Astrocyte of the cerebellum (primary cell): ENCODE results near the gene TMEM95.
A peak's percentile ranks its signal among the peaks of the same experiment; 100 is the strongest.

Experiments used
- DNase-seq: peaks from one replicate; pipeline ENCODE4 v3.0.0-alpha.2; 2011; ENCODE audit warnings: low read depth
- H3K4me3 ChIP-seq: 2 replicates; pipeline ENCODE4 v1.5.1; 2011; ENCODE audit warnings: mild to moderate bottlenecking, low read depth, low read length, moderate library complexity
- in situ Hi-C: cut with HindIII; loops from 2 replicates; pipeline ENCODE4 v1.10.0; 2017; ENCODE audit warnings: low sequenced_read_pairs
- TF ChIP-seq, protein P1 (sequence below): IDR thresholded peaks from 2 replicates; pipeline ENCODE4 v1.5.1; 2012; ENCODE audit warnings: low read length, low read depth, moderate library complexity, mild to moderate bottlenecking; ENCODE audit errors: missing control alignments

The TMEM95 gene

DNA sequence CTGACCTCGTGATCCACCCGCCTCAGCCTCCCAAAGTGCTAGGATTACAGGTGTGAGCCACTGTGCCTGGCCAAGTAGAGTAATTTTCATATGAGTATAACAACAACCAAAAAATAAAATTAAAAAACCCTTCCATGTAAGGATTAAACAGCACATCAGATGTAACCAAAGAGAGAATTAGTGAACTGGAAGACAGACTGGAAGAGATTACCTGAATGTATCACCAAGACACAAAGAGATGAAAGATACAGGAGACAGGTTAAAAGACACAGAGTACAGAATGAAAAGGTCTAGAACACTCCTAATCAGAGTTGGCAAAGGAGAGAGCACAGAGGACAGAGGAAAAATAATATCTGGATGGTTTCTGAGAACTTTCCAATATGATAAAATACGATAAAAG, 24.2 kb downstream of the TMEM95 start:
- H3K4me3 ChIP-seq, result no peak overlapping the region
- no peak for DNase-seq
- TF ChIP-seq, protein P1, sequence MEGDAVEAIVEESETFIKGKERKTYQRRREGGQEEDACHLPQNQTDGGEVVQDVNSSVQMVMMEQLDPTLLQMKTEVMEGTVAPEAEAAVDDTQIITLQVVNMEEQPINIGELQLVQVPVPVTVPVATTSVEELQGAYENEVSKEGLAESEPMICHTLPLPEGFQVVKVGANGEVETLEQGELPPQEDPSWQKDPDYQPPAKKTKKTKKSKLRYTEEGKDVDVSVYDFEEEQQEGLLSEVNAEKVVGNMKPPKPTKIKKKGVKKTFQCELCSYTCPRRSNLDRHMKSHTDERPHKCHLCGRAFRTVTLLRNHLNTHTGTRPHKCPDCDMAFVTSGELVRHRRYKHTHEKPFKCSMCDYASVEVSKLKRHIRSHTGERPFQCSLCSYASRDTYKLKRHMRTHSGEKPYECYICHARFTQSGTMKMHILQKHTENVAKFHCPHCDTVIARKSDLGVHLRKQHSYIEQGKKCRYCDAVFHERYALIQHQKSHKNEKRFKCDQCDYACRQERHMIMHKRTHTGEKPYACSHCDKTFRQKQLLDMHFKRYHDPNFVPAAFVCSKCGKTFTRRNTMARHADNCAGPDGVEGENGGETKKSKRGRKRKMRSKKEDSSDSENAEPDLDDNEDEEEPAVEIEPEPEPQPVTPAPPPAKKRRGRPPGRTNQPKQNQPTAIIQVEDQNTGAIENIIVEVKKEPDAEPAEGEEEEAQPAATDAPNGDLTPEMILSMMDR, result no peak
- in situ Hi-C loops, result no loop called here

DNA sequence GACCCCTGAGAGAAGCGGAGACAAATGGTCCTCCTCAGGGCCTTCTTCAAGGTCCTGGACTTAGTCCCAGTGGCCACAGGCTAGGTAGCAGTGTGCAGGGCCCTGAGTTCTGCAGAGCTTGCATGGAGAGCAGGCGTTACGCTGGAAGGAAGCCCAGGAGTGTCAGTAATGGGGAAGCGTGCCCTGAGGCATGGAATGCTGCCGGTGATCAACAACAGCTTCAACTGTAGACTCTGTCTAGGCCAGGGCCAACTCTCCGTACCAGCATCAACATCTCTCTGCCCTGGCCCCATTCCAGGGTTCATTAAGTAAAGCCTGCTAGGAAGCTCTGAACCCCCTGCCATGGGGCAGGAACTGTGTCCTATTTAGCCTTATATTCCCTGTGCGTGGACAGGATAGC, 25.4 kb downstream of the TMEM95 start:
- TF ChIP-seq, protein P1, result no peak
- in situ Hi-C loops, result no loop called here
- H3K4me3 ChIP-seq, result no peak overlapping the region
- DNase-seq, result no peak

DNA sequence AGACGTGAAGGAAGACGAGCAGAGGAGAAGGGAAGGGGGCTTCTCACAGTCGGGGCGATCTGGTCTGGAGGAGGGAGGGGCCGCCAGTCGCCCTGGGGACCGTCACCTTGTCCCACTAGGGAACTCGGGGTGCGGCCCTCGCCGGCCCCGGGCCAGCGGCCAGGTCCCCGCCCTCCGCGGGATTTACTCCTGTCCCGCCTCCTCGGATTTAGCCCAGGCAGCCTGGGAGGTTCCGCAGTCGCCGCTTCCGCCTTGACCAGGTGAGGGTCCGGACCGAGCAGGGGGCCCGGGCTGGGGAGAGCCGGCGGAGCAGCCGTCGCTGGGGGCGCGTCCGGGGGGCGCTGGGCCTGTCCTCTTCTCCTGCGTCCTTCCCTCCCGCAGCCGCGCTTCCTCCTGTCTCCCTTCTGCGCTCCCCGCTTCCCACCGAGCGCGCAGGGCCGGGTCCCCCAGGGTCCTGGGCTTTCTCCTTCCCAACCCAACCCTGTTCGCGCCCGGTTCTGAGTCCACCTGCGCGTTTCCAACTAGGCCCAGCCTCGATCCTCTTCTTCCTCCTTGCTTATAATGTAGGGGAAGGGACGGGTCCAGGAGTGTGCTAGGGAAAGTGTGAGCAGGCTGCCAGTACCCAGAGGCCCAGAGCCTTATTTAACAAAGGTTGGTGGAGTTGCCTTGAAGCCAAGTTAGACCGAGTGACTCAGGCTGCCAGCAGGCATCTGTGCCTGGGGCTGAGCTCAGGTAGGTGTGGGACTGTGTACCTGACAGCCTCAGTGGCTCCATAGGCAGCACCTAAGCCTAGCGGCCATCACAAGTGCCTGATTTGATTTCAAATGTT, 26.1 kb downstream of the TMEM95 start, which contains the start of gene TNK1:
Gene TNK1, plus strand, starts transcription at position 235 of the 829 bp plus-strand sequence. CDS start 1,838 bp downstream, outside the sequence.
- TF ChIP-seq, protein P1, result no peak
- DNase-seq, result no peak
- H3K4me3 ChIP-seq, result peak within 1 kb of the TSS; percentile 28
- in situ Hi-C loops, result no loop called here

DNA sequence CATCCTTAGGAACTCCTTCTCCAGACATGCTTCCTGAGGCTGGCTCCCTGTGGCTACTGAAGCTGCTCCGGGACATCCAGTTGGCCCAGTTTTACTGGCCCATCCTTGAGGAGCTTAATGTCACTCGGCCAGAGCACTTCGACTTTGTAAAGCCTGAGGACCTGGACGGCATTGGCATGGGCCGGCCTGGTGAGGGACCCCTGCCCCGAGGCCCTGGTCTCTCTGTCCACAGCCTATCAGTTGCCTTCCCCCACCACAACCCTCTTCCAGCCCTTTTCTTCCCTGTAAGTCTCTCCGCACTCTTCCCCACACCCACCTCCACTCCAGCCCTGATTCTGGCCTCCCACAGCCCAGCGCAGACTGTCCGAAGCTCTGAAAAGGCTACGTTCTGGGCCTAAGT, 27.9 kb downstream of the TMEM95 start:
- in situ Hi-C loops, result no loop called here
- no peak for DNase-seq
- TF ChIP-seq, protein P1, result no peak
- no peak overlapping the region for H3K4me3 ChIP-seq

DNA sequence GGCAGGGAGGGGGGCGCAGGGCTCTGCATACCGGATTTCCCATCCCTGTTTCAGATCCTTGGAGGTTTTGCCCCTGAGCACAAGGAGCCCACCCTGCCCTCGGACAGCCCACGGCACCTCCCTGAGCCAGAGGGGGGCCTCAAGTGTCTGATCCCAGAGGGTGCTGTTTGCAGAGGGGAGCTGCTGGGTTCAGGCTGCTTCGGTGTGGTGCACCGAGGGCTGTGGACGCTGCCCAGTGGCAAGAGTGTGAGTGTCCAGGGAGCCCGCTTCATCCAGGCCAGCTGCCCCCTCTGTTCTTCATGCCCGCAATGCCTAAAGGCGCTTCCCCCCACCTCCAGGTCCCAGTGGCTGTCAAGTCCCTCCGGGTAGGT, 28.4 kb downstream of the TMEM95 start:
- TF ChIP-seq, protein P1, result no peak
- DNase-seq, result no peak
- H3K4me3 ChIP-seq, result no peak overlapping the region
- in situ Hi-C loops, result no loop called here

DNA sequence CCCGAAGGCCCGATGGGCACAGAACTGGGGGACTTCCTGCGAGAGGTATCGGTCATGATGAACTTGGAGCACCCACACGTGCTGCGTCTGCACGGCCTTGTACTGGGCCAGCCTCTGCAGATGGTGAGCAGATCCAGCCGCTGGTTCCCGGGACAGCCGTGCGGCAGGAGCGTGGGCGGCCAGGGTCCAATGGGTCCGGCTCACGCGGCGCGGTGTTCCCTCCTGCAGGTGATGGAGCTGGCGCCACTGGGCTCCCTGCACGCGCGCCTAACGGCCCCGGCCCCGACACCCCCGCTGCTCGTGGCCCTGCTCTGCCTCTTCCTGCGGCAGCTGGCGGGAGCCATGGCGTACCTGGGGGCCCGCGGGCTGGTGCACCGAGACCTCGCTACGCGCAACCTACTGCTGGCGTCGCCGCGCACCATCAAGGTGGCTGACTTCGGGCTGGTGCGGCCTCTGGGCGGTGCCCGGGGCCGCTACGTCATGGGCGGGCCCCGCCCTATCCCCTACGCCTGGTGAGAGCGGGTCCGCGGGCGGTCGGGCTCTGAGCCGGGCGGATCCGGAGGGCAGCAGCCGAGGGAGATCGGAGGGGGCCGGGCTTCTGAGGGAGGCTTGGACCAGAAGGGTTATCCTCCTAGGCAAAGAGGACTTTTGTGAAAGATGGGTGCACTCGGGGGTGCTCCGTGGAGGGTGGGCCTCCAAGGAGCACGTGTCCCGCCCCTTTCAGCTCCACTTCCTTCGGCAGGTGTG, 29.0 kb downstream of the TMEM95 start:
- peak overlapping the region; percentile 42 for H3K4me3 ChIP-seq
- TF ChIP-seq, protein P1, result no peak
- in situ Hi-C loops, result no loop called here
- DNase-seq, result no peak
